ENCODE results near the gene KCNJ4.

DNA sequence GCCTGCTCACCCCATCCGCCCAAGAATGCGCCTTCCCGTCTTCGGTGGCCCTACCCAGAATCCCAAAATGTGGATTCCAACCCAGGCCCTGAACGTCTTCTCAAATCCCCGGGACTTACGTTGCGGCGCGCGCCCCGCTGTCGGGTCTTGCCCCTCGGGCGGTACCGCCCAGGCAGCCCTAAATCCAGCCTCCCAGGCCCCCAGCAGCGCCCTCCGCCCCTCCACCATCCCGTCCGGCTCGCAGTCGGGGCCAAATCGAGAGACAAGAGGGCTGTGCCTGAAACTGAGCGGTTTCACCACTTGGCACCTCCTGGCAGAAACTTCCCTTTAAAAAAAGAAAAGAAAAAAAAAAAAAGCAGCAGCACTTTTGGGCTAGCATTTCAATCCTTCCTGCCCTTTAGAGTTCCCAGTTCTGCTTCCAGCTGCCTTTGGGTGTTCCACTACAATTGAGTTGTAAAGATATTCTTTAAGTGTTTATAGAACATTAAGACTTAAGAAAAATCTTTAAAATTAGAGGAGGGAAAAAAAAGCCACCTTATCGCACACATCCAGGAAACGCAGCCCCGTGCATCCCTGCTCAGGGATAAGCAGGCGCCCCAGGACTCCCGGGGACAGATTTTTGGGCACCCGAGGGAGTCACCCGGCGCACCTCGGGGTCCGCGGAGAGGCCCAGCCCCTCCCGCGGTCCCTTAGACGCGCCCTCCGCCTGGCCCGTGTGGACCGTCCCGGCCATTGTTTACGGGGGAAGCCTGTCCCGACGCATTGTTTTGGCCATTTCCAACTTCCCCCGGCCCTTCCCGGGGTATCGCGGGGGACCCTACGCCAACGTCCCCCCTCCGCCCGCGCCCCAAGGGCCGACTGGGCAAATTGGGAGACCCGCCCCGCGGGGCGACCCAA lies 57.6 kb downstream of the KCNJ4 start:
- TF ChIP-seq CTCF (IDR thresholded peaks at IDR 0.05) (no peak), POLR2A (IDR thresholded peaks at IDR 0.05) (peak in 1 of 2 donors; percentile 12)

Data from tibial nerve (tissue), 3 donors.